Adrenal gland (tissue), 5 donors: ENCODE data around the gene ZNF76.

Source experiments
- CTCF ChIP-seq, 6 experiments: fragments of 450-650 bp in 4 of 6; fragments of 200-600 bp in 2 of 6; sonication (generic) in 1 of 6; IDR thresholded peaks; 1 replicate in 5 of 6; 2 replicates in 1 of 6; pipeline versions ENCODE4 v1.5.1 to v1.8.0; 2016 to 2021; ENCODE audit warnings: antibody characterized with exemption in 6 of 6, mild to moderate bottlenecking in 2 of 6, moderate library complexity in 1 of 6
- POLR2A ChIP-seq, 2 donors: fragments of 450-650 bp; IDR thresholded peaks; one replicate each; pipeline ENCODE4 v1.6.1; 2017; ENCODE audit warnings: antibody characterized with exemption in 2 of 2, mild to moderate bottlenecking in 2 of 2, moderate library complexity in 1 of 2
- donor health status: DM: no; HTN: no; CAD: no.

- TF ChIP-seq CTCF (IDR thresholded peaks at IDR 0.05) (no peak), POLR2A (IDR thresholded peaks at IDR 0.05) (no peak)
Observed at GRCh38 chr6:35234901-35235300, 24.6 kb upstream of the ZNF76 start.
